PC-3 (cell line): ENCODE data around the gene CYB561D2. TPM values are rescaled to one million over a fixed set of nuclear protein-coding genes. Genes with fewer than 3 reads are reported as not detected.

Experiments
- ATAC-seq: fragments of 200-7000 bp; cut with Tn5 transposase; 2 replicates; pipeline ENCODE4 v1.9.1; 2020; ENCODE audit warnings: mild to moderate bottlenecking, moderate library complexity
- BruUV-seq: library from RNA; stranded (reverse); fragments of 400-500 nt; replicated peaks from 2 replicates; lab custom pipeline; 2021; lab: Mats Ljungman, UMichigan
- CTCF ChIA-PET: fragments of 300-600 bp; sonication (Branson Sonifier 250); formaldehyde crosslinking; loops from one replicate; lab custom pipeline; 2022; ENCODE audit warnings: antibody characterized with exemption; lab: Charles Lee
- POLR2A ChIA-PET: fragments of 300-600 bp; sonication (Branson Sonifier 250); formaldehyde crosslinking; loops from one replicate; lab custom pipeline; 2022; ENCODE audit warnings: antibody characterized with exemption; ENCODE audit not compliant: unreplicated experiment; lab: Charles Lee
- DNase-seq: peaks from one replicate; pipeline ENCODE4 v3.0.0-alpha.2; 2015
- H2AFZ ChIP-seq: fragments of 300-600 bp; sonication (generic); 2 replicates; pipeline ENCODE4 v1.6.0; 2016; ENCODE audit warnings: antibody characterized with exemption, low read length
- H3F3A ChIP-seq: fragments of 300-600 bp; sonication (generic); one replicate; pipeline ENCODE4 v1.6.0; 2017; ENCODE audit warnings: antibody characterized with exemption, low read length, control low read depth, mild to moderate bottlenecking; ENCODE audit not compliant: unreplicated experiment
- H3K27ac ChIP-seq: fragments of 300-600 bp; sonication (generic); 2 replicates; pipeline ENCODE4 v1.5.1; 2016; ENCODE audit warnings: mild to moderate bottlenecking, low read length
- H3K27me3 ChIP-seq: fragments of 300-600 bp; sonication (generic); 2 replicates; pipeline ENCODE4 v1.6.1; 2016; ENCODE audit warnings: low read length, mixed read lengths
- H3K36me3 ChIP-seq: fragments of 300-600 bp; sonication (generic); 2 replicates; pipeline ENCODE4 v1.6.1; 2016; ENCODE audit warnings: low read depth, mixed run types, low read length, mixed read lengths
- H3K4me1 ChIP-seq: fragments of 300-600 bp; sonication (generic); 2 replicates; pipeline ENCODE4 v1.5.1; 2016; ENCODE audit warnings: low read length; ENCODE audit not compliant: insufficient read depth
- H3K4me2 ChIP-seq: fragments of 300-600 bp; sonication (generic); 2 replicates; pipeline ENCODE4 v1.6.0; 2016; ENCODE audit warnings: low read length
- H3K4me3 ChIP-seq: fragments of 300-600 bp; sonication (generic); 2 replicates; pipeline ENCODE4 v1.5.1; 2016; ENCODE audit warnings: mild to moderate bottlenecking, low read length, mixed read lengths
- H3K79me2 ChIP-seq: fragments of 300-600 bp; sonication (generic); 2 replicates; pipeline ENCODE4 v1.6.1; 2017; ENCODE audit warnings: low read length, mixed read lengths
- H3K9ac ChIP-seq: fragments of 300-600 bp; sonication (generic); 2 replicates; pipeline ENCODE4 v1.6.0; 2016; ENCODE audit warnings: mild to moderate bottlenecking, low read length
- H3K9me2 ChIP-seq: fragments of 300-600 bp; sonication (generic); replicated peaks from 2 replicates; pipeline ENCODE4 v1.6.1; 2016; ENCODE audit warnings: mixed run types, low read length, mixed read lengths
- H3K9me3 ChIP-seq: fragments of 300-600 bp; sonication (generic); 2 replicates; pipeline ENCODE4 v1.6.1; 2016; ENCODE audit warnings: low read length, mixed read lengths
- H4K20me1 ChIP-seq: fragments of 300-600 bp; sonication (generic); 2 replicates; pipeline ENCODE4 v1.6.1; 2016; ENCODE audit warnings: low read length, mixed read lengths
- CTCF ChIP-seq: fragments of 300-600 bp; sonication (generic); conservative IDR thresholded peaks from 2 replicates; pipeline ENCODE4 v1.5.1; 2017; ENCODE audit warnings: antibody characterized with exemption, low read depth, mild to moderate bottlenecking, low read length
- EZH2 ChIP-seq: fragments of 300-600 bp; sonication (generic); IDR thresholded peaks from one replicate; pipeline ENCODE4 v1.6.1; 2017; ENCODE audit warnings: antibody characterized with exemption, mild to moderate bottlenecking, low read length; ENCODE audit not compliant: unreplicated experiment
- EZH2phosphoT487 ChIP-seq: fragments of 300-600 bp; sonication (generic); IDR thresholded peaks from 2 replicates; pipeline ENCODE4 v1.6.1; 2018; ENCODE audit warnings: mild to moderate bottlenecking, antibody characterized with exemption, low read length, borderline replicate concordance
- intact Hi-C: fragments of 100-400 bp; cut with micrococcal nuclease; formaldehyde crosslinking; loops from 2 replicates; pipeline ENCODE4 v1.9.0; 2023
- total RNA-seq: library from RNA; depleted of rRNA; stranded (reverse); fragments of >200 nt; gene quantifications from 2 replicates; pipeline ENCODE4 v1.2.3, GENCODE V29; 2014

The CYB561D2 gene
- total RNA-seq, 1 experiment from 2014 or later = 44.3 TPM

GRCh38 chr3:50320853-50321335 is 29.8 kb upstream of the CYB561D2 start:
- Histone ChIP-seq H3K9me3 (no peaks in the 10 kb centered on the region), H3K36me3 (peaks cover 6% of the 10 kb centered on the region), H3K9ac (peak overlapping the region; percentile 93), H3K4me2 (peak overlapping the region; percentile 99), H3K4me3 (peak overlapping the region; percentile 97), H4K20me1 (no peaks in the 10 kb centered on the region), H3F3A (peaks cover 13% of the 10 kb centered on the region), H3K79me2 (peaks cover 30% of the 10 kb centered on the region), H2AFZ (peak overlapping the region; percentile 92), H3K27me3 (no peaks in the 10 kb centered on the region), H3K27ac (peak overlapping the region; percentile 86), H3K9me2 (no peaks in the 10 kb centered on the region), H3K4me1 (peaks cover 47% of the 10 kb centered on the region)
- BruUV-seq = no TSS peak
- TF ChIP-seq EZH2phosphoT487 = no peak
- no peak for TF ChIP-seq CTCF
- no peak for TF ChIP-seq EZH2
- peak; percentile 35 for ATAC-seq
- ChIA-PET CTCF (interaction anchor here (0.6 to 1.0 kb wide), 9 partner anchors 15 to 1361 kb away, joined by 4 to 10 read pairs (median 6); partner anchors contain the start of genes HYAL3 and NAA80), POLR2A (no interaction called here)
- peak; percentile 78 for DNase-seq
- intact Hi-C loops = loop anchor here (1.0 to 5.0 kb wide), 2 partner anchors 22 to 124 kb away; partner anchors contain the start of genes HYAL3 and NAA80

GRCh38 chr3:50321336-50322114 is 29.1 kb upstream of the CYB561D2 start:
- peak; percentile 66 for ATAC-seq
- peak overlapping the region; percentile 99 for H3K4me2 ChIP-seq
- peak overlapping the region; percentile 92 for H2AFZ ChIP-seq
- H3K9me2 ChIP-seq = no peaks in the 10 kb centered on the region
- H3K79me2 ChIP-seq = peaks cover 34% of the 10 kb centered on the region
- peak overlapping the region; percentile 93 for H3K9ac ChIP-seq
- no peaks in the 10 kb centered on the region for H4K20me1 ChIP-seq
- H3K36me3 ChIP-seq = peaks cover 6% of the 10 kb centered on the region
- H3K27me3 ChIP-seq = no peaks in the 10 kb centered on the region
- no peaks in the 10 kb centered on the region for H3K9me3 ChIP-seq
- ChIA-PET CTCF (interaction anchor here (0.6 to 1.0 kb wide), 9 partner anchors 15 to 1361 kb away, joined by 4 to 10 read pairs (median 6); partner anchors contain the start of genes HYAL3 and NAA80), POLR2A (no interaction called here)
- TF ChIP-seq EZH2phosphoT487 (no peak), CTCF (peak; percentile 70), EZH2 (no peak)
- peak overlapping the region; percentile 97 for H3K4me3 ChIP-seq
- intact Hi-C loops = loop anchor here (1.0 to 5.0 kb wide), 2 partner anchors 22 to 124 kb away; partner anchors contain the start of genes HYAL3 and NAA80
- peaks cover 41% of the 10 kb centered on the region for H3K4me1 ChIP-seq
- peak overlapping the region; percentile 86 for H3K27ac ChIP-seq
- peak; percentile 89 for DNase-seq
- TSS peak; percentile 12 for BruUV-seq
- peaks cover 13% of the 10 kb centered on the region for H3F3A ChIP-seq
